Measurements from ENCODE around the gene TACC2.

TACC2 gene

GRCh38 chr10:122144199-122144598 is 155.2 kb downstream of the TACC2 start:
- DNase-seq (ENCODE audit: low read depth), result no peak

- DNase-seq (ENCODE audit: low read depth), result no peak
Measured at GRCh38 chr10:122145113-122145512, 156.2 kb downstream of the TACC2 start.

DNA sequence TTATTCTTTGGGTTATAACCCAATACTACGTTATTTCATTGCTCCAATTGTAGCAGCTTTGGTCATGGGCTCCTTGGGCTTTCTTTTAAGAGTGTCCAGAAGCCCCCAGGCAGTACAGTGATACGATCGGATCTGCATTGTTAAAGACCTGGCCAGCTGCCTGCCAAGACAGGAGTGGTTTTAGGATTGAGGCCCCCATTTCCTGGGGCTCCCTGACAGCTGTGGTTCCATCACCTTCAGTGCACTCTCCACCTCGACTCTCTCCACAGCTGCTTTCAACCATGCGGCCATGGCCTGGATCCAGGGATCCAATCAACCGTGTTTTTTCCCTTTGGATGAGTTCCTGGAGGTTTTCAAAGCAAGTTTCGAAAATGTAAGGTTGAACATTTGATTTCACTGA is 158.7 kb downstream of the TACC2 start:
- DNase-seq (ENCODE audit: low read depth), result no peak

- DNase-seq (ENCODE audit: low read depth), result no peak
Measured at GRCh38 chr10:122148876-122149560, 160.1 kb downstream of the TACC2 start.

DNA sequence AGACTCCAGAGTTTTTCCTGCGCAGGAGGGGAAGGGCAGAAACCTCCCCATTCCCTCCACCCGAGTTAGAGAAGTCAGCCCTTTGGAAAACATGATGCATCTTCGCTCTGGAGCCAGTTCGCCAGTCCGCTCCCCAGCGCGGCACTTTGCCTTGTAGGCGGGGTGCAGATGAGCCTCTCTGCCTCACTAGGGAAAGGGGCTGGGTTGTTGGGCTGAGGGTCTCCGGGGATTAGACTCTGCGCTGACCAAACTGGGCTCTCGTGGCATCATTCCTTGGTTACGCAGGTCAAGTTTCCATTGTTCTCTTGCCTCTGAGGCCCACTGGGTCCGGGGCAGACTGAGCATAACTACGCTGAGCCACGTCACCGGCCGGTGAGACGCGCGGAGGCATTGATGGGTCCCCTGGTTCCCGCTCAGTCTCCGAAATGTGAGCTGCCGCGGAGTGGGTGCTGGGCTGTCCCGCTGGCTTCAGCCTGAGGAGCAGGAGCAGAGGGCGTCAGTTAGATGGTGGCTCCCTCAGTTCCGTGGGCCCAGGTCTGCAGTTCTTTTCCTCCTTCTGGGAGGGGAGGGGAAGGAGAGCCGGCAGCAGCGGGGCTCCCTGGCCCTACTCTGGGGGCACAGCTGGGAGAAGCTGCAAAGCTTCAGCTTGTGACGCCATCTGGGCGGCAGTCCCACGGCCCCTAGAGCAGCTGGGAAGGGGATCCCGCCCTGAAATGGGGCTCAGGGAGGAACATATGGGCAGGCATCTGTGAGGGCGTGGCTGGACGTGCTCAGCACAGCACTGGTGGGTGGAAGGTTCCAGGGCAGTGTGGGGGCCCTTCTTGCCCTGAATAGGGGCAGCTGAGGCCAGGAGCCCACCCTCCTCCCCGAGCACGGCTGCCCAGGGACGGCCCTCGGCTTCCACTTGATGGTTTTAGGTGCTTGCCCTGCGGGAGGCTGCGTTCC is 160.9 kb downstream of the TACC2 start:
- DNase-seq (ENCODE audit: low read depth), result no peak

DNA sequence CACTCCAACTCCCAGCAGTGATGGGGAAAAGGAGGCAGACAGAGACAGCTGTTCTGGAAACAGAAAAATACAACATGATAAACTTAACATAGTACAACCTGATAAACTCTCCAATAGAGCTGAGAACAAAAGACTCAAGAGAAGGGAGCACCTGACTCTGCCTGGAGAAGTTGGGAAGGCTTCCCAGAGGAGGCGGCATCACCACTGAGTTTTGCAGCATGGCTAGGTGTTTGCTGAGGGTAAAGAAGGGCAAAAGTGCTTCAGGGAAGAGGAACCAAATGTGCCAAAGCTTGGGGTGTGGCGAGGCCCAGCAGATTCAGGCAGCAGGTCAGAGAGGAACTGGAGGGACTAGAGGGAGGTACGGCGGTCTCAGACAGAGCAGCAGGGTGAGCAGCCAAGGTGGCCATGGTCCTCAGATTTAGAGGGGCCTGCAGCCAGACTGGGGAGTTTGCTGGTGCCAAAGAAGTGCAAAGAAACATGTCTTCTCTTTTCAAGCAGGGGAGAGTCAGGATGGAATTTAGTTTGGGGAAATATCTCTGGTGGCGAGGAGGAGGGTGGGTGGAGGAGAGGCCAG is 162.2 kb downstream of the TACC2 start:
- DNase-seq (ENCODE audit: low read depth), result no peak

DNA sequence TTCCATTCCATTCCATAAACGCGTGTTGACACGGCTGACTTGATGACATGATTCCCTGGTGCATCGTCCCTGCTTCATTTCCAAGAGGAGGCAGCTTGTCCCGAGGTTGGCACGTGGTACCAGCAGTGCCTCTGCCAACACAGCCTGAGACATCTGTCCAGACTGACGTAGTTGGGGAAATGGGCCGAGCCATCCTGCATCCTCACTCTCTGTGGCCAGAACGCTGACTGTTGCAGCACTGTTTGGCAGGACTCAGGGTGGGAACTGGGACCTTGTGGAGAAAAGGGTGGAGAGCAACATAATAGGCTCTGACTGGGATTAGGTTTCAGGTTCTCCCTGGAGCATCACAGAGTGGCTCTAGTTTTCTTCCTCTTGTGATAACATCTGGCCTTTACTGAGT is 163.6 kb downstream of the TACC2 start:
- DNase-seq (ENCODE audit: low read depth), result no peak

GRCh38 chr10:122154031-122154544 is 165.1 kb downstream of the TACC2 start:
- DNase-seq (ENCODE audit: low read depth), result no peak

DNA sequence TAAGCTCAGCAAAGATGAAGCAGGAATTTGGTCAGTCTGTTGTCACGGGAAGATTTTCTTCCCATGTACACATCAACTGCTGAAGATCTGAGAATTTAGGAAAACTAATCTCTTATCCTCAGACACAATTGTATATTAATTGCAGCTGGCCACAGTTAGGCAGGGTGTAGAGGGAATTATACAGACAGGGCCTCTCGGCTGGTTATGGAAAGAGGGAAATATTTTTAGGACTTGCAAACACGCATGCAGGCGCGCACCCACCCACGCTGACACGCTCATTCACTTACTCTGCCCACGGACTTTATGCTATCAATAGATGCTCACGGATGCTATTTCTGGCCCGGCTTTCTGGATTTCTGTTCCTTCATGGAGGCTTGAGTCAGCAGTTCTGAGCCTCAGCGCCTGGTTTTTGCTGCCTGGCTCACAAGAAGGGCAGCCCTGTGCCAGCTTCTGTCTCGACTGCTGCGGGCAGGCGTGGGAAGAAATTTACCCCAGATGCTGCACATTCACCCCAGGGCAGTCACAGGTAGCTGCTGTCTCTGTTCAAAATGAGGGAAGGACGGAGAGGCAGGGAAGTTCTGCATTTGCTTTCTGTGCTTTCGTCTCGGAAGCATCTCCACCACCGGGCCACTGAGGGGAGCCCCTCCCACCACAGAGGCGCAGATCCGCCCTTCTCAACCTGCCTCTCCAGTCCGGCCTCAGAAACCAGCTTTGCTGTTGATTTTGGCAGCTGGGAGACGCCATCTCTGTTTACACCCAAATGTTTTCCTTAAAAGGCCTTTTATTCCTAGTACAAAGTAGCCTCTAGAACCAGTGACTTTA is 165.8 kb downstream of the TACC2 start:
- DNase-seq (ENCODE audit: low read depth), result no peak

- no peak for DNase-seq (ENCODE audit: low read depth)
Measured at GRCh38 chr10:122157451-122157850, 168.5 kb downstream of the TACC2 start.

DNA sequence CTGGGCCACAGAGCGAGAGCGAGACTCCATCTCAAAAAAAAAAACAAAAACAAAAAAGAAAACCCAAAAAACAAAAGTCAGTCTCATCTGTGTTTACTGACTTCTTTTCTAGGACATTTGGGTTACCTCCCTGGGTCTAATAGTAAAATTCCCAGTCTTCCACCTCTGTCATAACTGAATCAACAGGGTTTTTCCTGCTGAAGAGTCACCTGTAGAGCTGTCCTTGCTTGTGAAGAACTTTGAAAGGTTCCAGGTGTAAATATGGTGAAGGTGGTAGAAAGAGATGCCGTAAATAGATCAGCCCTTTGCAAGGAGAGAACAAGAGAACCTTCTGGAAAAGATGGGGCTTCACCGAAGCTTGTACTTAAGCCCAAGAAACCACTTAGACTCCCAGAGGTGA is 169.4 kb downstream of the TACC2 start:
- no peak for DNase-seq (ENCODE audit: low read depth)

- no peak for DNase-seq (ENCODE audit: low read depth)
Measured at GRCh38 chr10:122159141-122159970, 170.4 kb downstream of the TACC2 start.

DNA sequence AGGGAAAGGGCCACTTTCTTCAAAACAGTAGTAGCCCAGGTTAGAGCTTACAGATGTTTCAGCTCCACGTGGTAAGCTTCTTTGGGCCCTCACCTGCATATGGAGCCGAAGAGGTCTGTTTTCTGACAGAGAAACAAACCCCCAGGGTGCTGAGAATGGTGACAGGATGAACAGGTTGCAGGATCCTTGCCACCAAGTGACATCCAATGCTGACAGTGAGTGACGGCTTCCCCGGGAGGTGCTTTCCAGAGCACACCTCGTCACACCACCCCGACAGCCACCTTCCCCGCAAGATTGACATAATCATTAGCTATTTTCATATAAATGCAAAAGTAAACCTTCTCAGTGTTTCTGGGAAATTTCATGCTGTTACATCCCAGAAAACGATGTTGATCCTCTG is 172.8 kb downstream of the TACC2 start:
- no peak for DNase-seq (ENCODE audit: low read depth)

- DNase-seq (ENCODE audit: low read depth), result no peak
Measured at GRCh38 chr10:122162671-122163173, 173.8 kb downstream of the TACC2 start.

DNA sequence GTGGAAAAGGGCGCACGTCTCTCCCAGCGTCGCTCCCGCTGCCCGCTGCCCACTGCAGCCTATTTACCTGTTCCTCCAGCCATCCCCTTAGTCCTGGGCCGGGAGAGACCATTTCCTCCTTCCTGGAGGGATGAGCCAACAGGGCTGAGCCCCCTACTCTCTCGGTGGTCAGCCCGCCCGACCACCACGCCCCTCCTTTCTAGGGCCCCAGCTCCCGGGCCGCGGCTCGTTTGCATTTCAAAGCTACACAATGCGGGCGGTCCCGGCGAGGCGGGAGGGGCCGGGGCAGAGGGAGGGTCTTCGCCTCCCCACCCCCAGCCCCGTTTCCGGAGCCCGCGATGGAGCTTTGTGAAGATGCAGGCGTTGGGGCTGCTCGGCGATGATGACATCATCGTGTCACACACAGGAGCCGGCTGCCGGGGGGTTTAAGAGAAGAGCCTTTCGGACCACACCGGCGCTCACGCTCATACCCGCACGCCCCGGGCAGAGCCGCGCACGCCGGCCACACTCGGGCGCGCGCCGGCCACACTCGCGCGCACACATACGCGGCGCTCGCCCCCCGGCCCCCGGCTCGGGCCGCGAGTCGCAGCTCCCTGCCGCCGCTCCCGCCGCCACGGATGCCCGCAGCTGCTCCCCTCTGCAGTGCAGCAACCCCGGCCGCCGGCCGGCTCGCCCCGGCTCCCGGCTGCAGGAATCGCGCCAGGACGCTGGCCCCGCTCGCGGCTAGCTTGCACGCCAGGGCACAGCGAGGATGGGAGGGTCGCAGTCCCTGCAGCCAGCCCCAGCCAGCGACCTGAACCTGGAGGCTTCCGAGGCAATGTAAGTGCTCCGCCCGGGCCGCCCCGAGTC is 174.4 kb downstream of the TACC2 start:
- DNase-seq (ENCODE audit: low read depth), result no peak

GRCh38 chr10:122164023-122164601 is 175.1 kb downstream of the TACC2 start:
- no peak for DNase-seq (ENCODE audit: low read depth)

GRCh38 chr10:122164815-122165483 is 176.0 kb downstream of the TACC2 start:
- DNase-seq (ENCODE audit: low read depth), result no peak

GRCh38 chr10:122165484-122166276 is 176.7 kb downstream of the TACC2 start:
- DNase-seq (ENCODE audit: low read depth), result no peak
